Endodermal cell (in vitro differentiated cells): Measurements from ENCODE around the gene SH3BP2. TPM values are rescaled to one million over a fixed set of nuclear protein-coding genes. Genes with fewer than 3 reads are reported as not detected.
A peak's percentile ranks its signal among the peaks of the same experiment; 100 is the strongest.

Source experiments
- DNase-seq: peaks from one replicate; pipeline ENCODE4 v3.0.0-alpha.2; 2017
- H3K27ac ChIP-seq: 2 replicates; pipeline ENCODE4 v1.5.1; 2013; ENCODE audit warnings: mild to moderate bottlenecking, low read depth, low read length, moderate library complexity
- H3K27me3 ChIP-seq: 2 replicates; pipeline ENCODE4 v1.6.1; 2013; ENCODE audit warnings: mild to moderate bottlenecking, low read length, moderate library complexity; ENCODE audit not compliant: insufficient read depth, control insufficient read depth, poor library complexity, severe bottlenecking
- H3K36me3 ChIP-seq: 2 replicates; pipeline ENCODE4 v1.7.0; 2013; ENCODE audit warnings: mild to moderate bottlenecking, low read length, moderate library complexity; ENCODE audit not compliant: control insufficient read depth, insufficient read depth
- H3K4me1 ChIP-seq: one replicate; pipeline ENCODE4 v1.7.0; 2013; ENCODE audit warnings: low read length; ENCODE audit not compliant: control insufficient read depth, insufficient read depth
- H3K4me3 ChIP-seq: 2 replicates; pipeline ENCODE4 v1.5.1; 2013; ENCODE audit warnings: mild to moderate bottlenecking, low read length, moderate library complexity
- H3K9ac ChIP-seq: 2 replicates; pipeline ENCODE4 v1.6.1; 2013; ENCODE audit warnings: mild to moderate bottlenecking, low read length, moderate library complexity; ENCODE audit not compliant: poor library complexity, severe bottlenecking; ENCODE audit errors: extremely low read depth
- H3K9me3 ChIP-seq: 2 replicates; pipeline ENCODE4 v1.6.1; 2013; ENCODE audit warnings: mild to moderate bottlenecking, low read length, moderate library complexity; ENCODE audit not compliant: control insufficient read depth
- H3K27ac Mint-ChIP-seq: 2 replicates; pipeline ENCODE4 v1.8.0; 2020; ENCODE audit warnings: mixed read lengths
- H3K27me3 Mint-ChIP-seq: 2 replicates; pipeline ENCODE4 v1.8.0; 2021; ENCODE audit warnings: mild to moderate bottlenecking, mixed read lengths; ENCODE audit not compliant: insufficient read depth
- H3K36me3 Mint-ChIP-seq: 2 replicates; pipeline ENCODE4 v1.8.0; 2020; ENCODE audit warnings: low read depth, mixed read lengths
- H3K4me1 Mint-ChIP-seq: 2 replicates; pipeline ENCODE4 v1.8.0; 2020; ENCODE audit warnings: mixed read lengths
- H3K4me3 Mint-ChIP-seq: 2 replicates; pipeline ENCODE4 v1.8.0; 2020; ENCODE audit warnings: mild to moderate bottlenecking, moderate library complexity, mixed read lengths
- H3K9me3 Mint-ChIP-seq: 2 replicates; pipeline ENCODE4 v1.8.0; 2020; ENCODE audit warnings: mild to moderate bottlenecking, mixed read lengths
- CTCF ChIP-seq: fragments of 200-600 bp; sonication (generic); conservative IDR thresholded peaks from 2 replicates; pipeline ENCODE4 v1.5.0; 2021; ENCODE audit warnings: antibody characterized with exemption, mild to moderate bottlenecking
- WGBS, 2 experiments: methylation state at CpG; one replicate each; pipeline versions ENCODE4 v1.1.5 to v1.1.7; 2013; ENCODE audit warnings: missing lambda C conversion rate in 2 of 2, mixed read lengths in 1 of 2; ENCODE audit not compliant: insufficient coverage in 1 of 2, insufficient read length in 1 of 2; 5-methylcytosine and 5-hydroxymethylcytosine counted together
- total RNA-seq, 2 donors: library from RNA; stranded (reverse); fragmentation: NEBNext Ultra II Directional in 1 of 2; extraction: Animal tissue kit (Norgen Biotek cat#: 25700) in 1 of 2; gene quantifications; 2 replicates in 1 of 2; 3 replicates in 1 of 2; pipeline ENCODE4 v1.2.1, GENCODE V29; 2021

Gene SH3BP2
- total RNA-seq, 2 donors from 2014 or later, result 40.5 to 43.8 TPM

DNA sequence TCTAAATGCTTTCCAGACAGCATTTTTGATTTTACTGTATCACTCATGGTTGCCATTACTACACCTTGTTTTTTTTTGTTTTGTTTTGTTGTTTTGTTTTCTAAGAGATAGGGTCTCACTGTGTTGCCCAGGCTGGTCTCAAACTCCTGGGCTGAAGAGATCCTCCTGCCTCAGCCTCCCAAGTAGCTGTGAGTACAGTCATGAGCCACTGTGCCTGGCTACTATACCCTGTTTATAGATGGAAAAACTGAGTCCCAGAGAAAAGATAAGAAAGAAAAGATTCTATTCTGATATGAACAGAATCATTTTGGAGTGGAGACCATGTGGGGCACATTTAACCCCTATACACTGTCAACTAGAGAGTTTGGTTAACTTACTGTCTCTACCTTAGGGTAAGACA is 70.8 kb downstream of the SH3BP2 start:
- Mint-ChIP-seq H3K27ac (peak overlapping the region; percentile 11), H3K4me3 (no peak overlapping the region), H3K36me3 (no peaks in the 10 kb centered on the region), H3K4me1 (peaks cover 79% of the 10 kb centered on the region), H3K27me3 (no peaks in the 10 kb centered on the region), H3K9me3 (no peaks in the 10 kb centered on the region)
- no peak for DNase-seq
- H3K27me3 ChIP-seq, result no peaks in the 10 kb centered on the region
- H3K9me3 ChIP-seq, result no peaks in the 10 kb centered on the region
- H3K9ac ChIP-seq, result no peak overlapping the region
- H3K27ac ChIP-seq, result no peak overlapping the region
- no peak overlapping the region for H3K4me3 ChIP-seq
- TF ChIP-seq CTCF, result no peak
- peaks cover 5% of the 10 kb centered on the region for H3K36me3 ChIP-seq
- H3K4me1 ChIP-seq, result peaks cover 40% of the 10 kb centered on the region

GRCh38 chr4:2865196-2865780 is 72.4 kb downstream of the SH3BP2 start:
- Histone ChIP-seq H3K4me1 (peaks cover 49% of the 10 kb centered on the region), H3K36me3 (peaks cover 16% of the 10 kb centered on the region), H3K27ac (no peak overlapping the region), H3K9me3 (no peaks in the 10 kb centered on the region), H3K27me3 (no peaks in the 10 kb centered on the region), H3K9ac (no peak overlapping the region), H3K4me3 (peak overlapping the region; percentile 48)
- DNase-seq, result no peak
- H3K4me1 Mint-ChIP-seq, result peaks cover 81% of the 10 kb centered on the region
- WGBS, 2 experiments, result 84 to 91% methylated on average over 2 of the region's 2 CpGs
- no peaks in the 10 kb centered on the region for H3K9me3 Mint-ChIP-seq
- no peak overlapping the region for H3K4me3 Mint-ChIP-seq
- no peaks in the 10 kb centered on the region for H3K36me3 Mint-ChIP-seq
- TF ChIP-seq CTCF, result no peak
- H3K27ac Mint-ChIP-seq, result peak overlapping the region; percentile 1
- no peaks in the 10 kb centered on the region for H3K27me3 Mint-ChIP-seq

DNA sequence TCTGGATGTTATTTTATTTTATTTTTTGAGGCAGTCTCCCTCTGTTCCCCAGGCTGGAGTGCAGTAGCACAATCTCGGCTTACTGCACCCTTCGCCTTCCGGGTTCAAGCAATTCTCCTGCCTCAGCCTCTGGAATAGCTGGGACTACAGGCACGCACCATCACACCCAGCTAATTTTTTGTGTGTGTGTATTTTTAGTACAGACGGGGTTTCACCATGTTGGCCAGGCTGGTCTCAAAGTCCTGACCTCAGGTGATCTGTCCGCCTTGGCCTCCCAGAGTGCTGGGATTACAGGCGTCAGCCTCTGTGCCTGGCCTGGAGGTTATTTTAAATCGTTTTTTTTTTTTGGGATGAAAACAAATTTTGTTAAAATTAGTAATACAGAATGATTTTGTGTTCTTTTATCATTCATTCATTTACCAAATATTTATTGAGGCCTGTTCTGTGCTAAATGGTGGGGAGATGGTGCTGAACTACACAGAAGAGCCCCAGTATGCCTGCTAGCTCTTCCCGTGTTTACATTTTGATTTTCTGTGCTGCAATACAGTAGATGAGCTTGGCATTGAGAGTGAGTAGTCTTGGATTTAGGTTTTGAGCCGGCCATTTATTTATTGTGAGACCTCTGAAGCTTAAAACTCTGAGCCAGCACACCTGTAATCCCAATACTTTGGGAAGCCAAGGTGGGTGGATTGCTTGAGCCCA is 73.4 kb downstream of the SH3BP2 start:
- H3K4me1 ChIP-seq, result peaks cover 43% of the 10 kb centered on the region
- peak overlapping the region; percentile 76 for H3K4me3 ChIP-seq
- H3K9ac ChIP-seq, result peak overlapping the region; percentile 8
- no peak overlapping the region for H3K27ac ChIP-seq
- WGBS, 2 experiments, result 93 to 94% methylated on average over 4 to 9 of the region's 10 CpGs
- DNase-seq, result no peak
- TF ChIP-seq CTCF, result no peak
- Mint-ChIP-seq H3K4me1 (peaks cover 75% of the 10 kb centered on the region), H3K27me3 (no peaks in the 10 kb centered on the region), H3K4me3 (no peak overlapping the region), H3K27ac (peak overlapping the region; percentile 94), H3K9me3 (no peaks in the 10 kb centered on the region), H3K36me3 (peaks cover 3% of the 10 kb centered on the region)
- no peaks in the 10 kb centered on the region for H3K9me3 ChIP-seq
- H3K27me3 ChIP-seq, result no peaks in the 10 kb centered on the region
- peaks cover 19% of the 10 kb centered on the region for H3K36me3 ChIP-seq
